OCI-LY7 (cell line): ENCODE data around the gene OBSL1. TPM values are rescaled to one million over a fixed set of nuclear protein-coding genes. Genes with fewer than 3 reads are reported as not detected.

ENCODE experiments used
- Bru-seq: library from RNA; stranded (reverse); fragments of 400-500 nt; gene quantifications from one replicate; lab custom pipeline; 2021; lab: Mats Ljungman, UMichigan
- BruChase-seq, 2 experiments: library from RNA; stranded (reverse); fragments of 400-500 nt; gene quantifications; one replicate each; lab custom pipeline; 2021; lab: Mats Ljungman, UMichigan
- BruUV-seq: library from RNA; stranded (reverse); fragments of 400-500 nt; replicated peaks from 2 replicates; lab custom pipeline; 2021; lab: Mats Ljungman, UMichigan
- CTCF ChIA-PET: fragments of 300-600 bp; sonication (Branson Sonifier 250); formaldehyde crosslinking; loops from one replicate; lab custom pipeline; 2022; ENCODE audit warnings: antibody characterized with exemption; ENCODE audit not compliant: unreplicated experiment; lab: Charles Lee
- POLR2A ChIA-PET: fragments of 300-600 bp; sonication (Branson Sonifier 250); formaldehyde crosslinking; loops from one replicate; lab custom pipeline; 2022; ENCODE audit warnings: antibody characterized with exemption; lab: Charles Lee
- DNase-seq: peaks from one replicate; pipeline ENCODE4 v3.0.0-alpha.2; 2015; ENCODE audit warnings: low spot score
- H2AFZ ChIP-seq: fragments of 200-600 bp; sonication (generic), shearing (Covaris generic); 2 replicates; pipeline ENCODE4 v1.6.1; 2014; ENCODE audit warnings: mild to moderate bottlenecking, antibody characterized with exemption, low read length, moderate library complexity
- H3K27ac ChIP-seq: fragments of 200-600 bp; sonication (generic); 2 replicates; pipeline ENCODE4 v1.5.1; 2014; ENCODE audit warnings: mixed run types, low read depth, mild to moderate bottlenecking, moderate library complexity, low read length, inconsistent platforms; ENCODE audit not compliant: poor library complexity, severe bottlenecking
- H3K36me3 ChIP-seq: fragments of 200-600 bp; sonication (generic); 2 replicates; pipeline ENCODE4 v1.6.1; 2014; ENCODE audit warnings: mild to moderate bottlenecking, antibody characterized with exemption, low read length, moderate library complexity, mixed read lengths; ENCODE audit not compliant: insufficient read depth
- H3K4me1 ChIP-seq: fragments of 200-600 bp; sonication (generic); 2 replicates; pipeline ENCODE4 v1.5.1; 2014; ENCODE audit warnings: mild to moderate bottlenecking, low read length; ENCODE audit not compliant: insufficient read depth, poor library complexity, severe bottlenecking
- H3K4me2 ChIP-seq: fragments of 200-600 bp; sonication (generic); 2 replicates; pipeline ENCODE4 v1.6.1; 2014; ENCODE audit warnings: mild to moderate bottlenecking, low read length
- H3K4me3 ChIP-seq: fragments of 200-600 bp; sonication (generic); 2 replicates; pipeline ENCODE4 v1.5.1; 2014; ENCODE audit warnings: mild to moderate bottlenecking, low read depth, low read length; ENCODE audit not compliant: poor library complexity, severe bottlenecking
- H3K79me2 ChIP-seq: fragments of 200-600 bp; sonication (generic); 2 replicates; pipeline ENCODE4 v1.6.1; 2016; ENCODE audit warnings: low read depth, mild to moderate bottlenecking, low read length, moderate library complexity, mixed read lengths; ENCODE audit not compliant: insufficient read depth
- H3K9me2 ChIP-seq: fragments of 200-600 bp; sonication (generic); 2 replicates; pipeline ENCODE4 v1.6.1; 2016; ENCODE audit warnings: mild to moderate bottlenecking, low read length, mixed read lengths; ENCODE audit not compliant: insufficient read depth
- H3K9me3 ChIP-seq: fragments of 200-600 bp; sonication (generic); 2 replicates; pipeline ENCODE4 v1.6.1; 2014; ENCODE audit warnings: mild to moderate bottlenecking, mixed run types, low read length, mixed read lengths
- H4K20me1 ChIP-seq: fragments of 200-600 bp; sonication (generic); 2 replicates; pipeline ENCODE4 v1.6.1; 2014; ENCODE audit warnings: mild to moderate bottlenecking, antibody characterized with exemption, low read length, moderate library complexity, mixed read lengths; ENCODE audit not compliant: insufficient read depth
- CTCF ChIP-seq: fragments of 200-600 bp; sonication (generic); conservative IDR thresholded peaks from 2 replicates; pipeline ENCODE4 v1.5.1; 2014; ENCODE audit warnings: mild to moderate bottlenecking, antibody characterized with exemption, low read length, moderate library complexity, mixed read lengths
- EZH2phosphoT487 ChIP-seq: fragments of 200-600 bp; sonication (generic); IDR thresholded peaks from 2 replicates; pipeline ENCODE4 v1.6.1; 2018; ENCODE audit warnings: low read depth, borderline replicate concordance, mild to moderate bottlenecking, mixed run types, antibody characterized with exemption, low read length, moderate library complexity, mixed read lengths
- intact Hi-C: fragments of 100-400 bp; cut with micrococcal nuclease; formaldehyde crosslinking; loops from one replicate; pipeline ENCODE4 v1.10.0; 2022; ENCODE audit not compliant: unreplicated experiment
- long read RNA-seq: library from polyadenylated mRNA; stranded (forward); transcript quantifications from one replicate; pipeline ENCODE4 v2.0.0, GENCODE V29; 2022
- total RNA-seq, 2 experiments: library from RNA; depleted of rRNA in 1 of 2; stranded (reverse); fragments of >200 nt in 1 of 2; shearing (Covaris generic) in 1 of 2; gene quantifications; 2 replicates each; pipeline ENCODE4 v1.2.3, GENCODE V29; 2014 to 2022

OBSL1 gene
- 0.25 TPM in 1 of 2 replicates, not detected in the other for total RNA-seq (2014; rRNA removed; shearing (Covaris generic))
- total RNA-seq (2022), result 0.18 TPM in 1 of 2 replicates, not detected in the other
- not detected for Bru-seq, nascent RNA
- BruChase-seq, experiment 1, labeled RNA remaining after a 6-hour chase, result percentile 8 among the genes with signal in this experiment
- percentile 10 among the genes with signal in this experiment for BruChase-seq, experiment 2, labeled RNA remaining after a 2-hour chase
- long read RNA-seq, result 0 reads

GRCh38 chr2:219571311-219572236, at the start of gene OBSL1:
OBSL1 (minus strand) TSS chr2:219571539; CDS start chr2:219571232, 307 bp downstream.
- intact Hi-C loops, result no loop called here
- Histone ChIP-seq H3K4me3 (no peak within 1 kb of the TSS), H3K4me1 (no peaks in the 10 kb centered on the region), H3K9me3 (no peaks in the 10 kb centered on the region), H2AFZ (no peak within 1 kb of the TSS), H3K9me2 (no peaks in the 10 kb centered on the region), H3K4me2 (no peak within 1 kb of the TSS), H4K20me1 (no peaks in the 10 kb centered on the region), H3K79me2 (no peaks in the 10 kb centered on the region), H3K36me3 (no peaks in the 10 kb centered on the region), H3K27ac (no peak within 1 kb of the TSS)
- BruUV-seq, result no TSS peak
- ChIA-PET CTCF (no interaction called here), POLR2A (no interaction called here)
- TF ChIP-seq EZH2phosphoT487, result no peak
- no peak for TF ChIP-seq CTCF
- no peak for DNase-seq

GRCh38 chr2:219620546-219620945, 49.2 kb upstream of the OBSL1 start:
- no peaks in the 10 kb centered on the region for H3K79me2 ChIP-seq
- H2AFZ ChIP-seq, result no peak overlapping the region
- no peak for TF ChIP-seq CTCF
- TF ChIP-seq EZH2phosphoT487, result no peak
- POLR2A ChIA-PET, result no interaction called here
- no peak overlapping the region for H3K4me2 ChIP-seq
- DNase-seq, result no peak
- no TSS peak for BruUV-seq
- intact Hi-C loops, result no loop called here
- H3K36me3 ChIP-seq, result peaks cover 6% of the 10 kb centered on the region; the same call in 1 of the 2 replicates
- no peaks in the 10 kb centered on the region for H3K9me2 ChIP-seq
- no peaks in the 10 kb centered on the region for H3K9me3 ChIP-seq
- no peak overlapping the region for H3K4me3 ChIP-seq
- H3K4me1 ChIP-seq, result no peaks in the 10 kb centered on the region
- H3K27ac ChIP-seq, result no peak overlapping the region
- no peaks in the 10 kb centered on the region for H4K20me1 ChIP-seq
- CTCF ChIA-PET, result no interaction called here

DNA sequence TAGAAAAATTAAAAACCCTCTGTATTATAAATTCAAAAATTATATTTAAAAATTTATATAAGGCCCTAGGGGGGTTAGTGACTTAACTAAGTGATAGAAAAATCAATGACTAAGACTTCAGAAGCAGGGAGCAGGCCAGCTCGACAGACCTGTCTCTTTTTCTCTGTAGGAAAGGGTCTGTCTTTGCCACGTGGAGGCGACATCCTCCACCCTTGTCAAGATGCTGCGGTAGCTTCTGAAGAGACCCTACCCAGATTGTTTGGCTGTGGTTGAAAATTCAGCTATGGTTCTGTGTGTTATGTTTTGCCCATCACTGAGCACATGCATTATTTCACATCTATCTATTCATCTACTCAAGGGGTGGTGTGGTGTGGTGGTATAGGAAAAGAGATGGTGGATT, 47.9 kb upstream of the OBSL1 start:
- ChIA-PET CTCF (no interaction called here), POLR2A (no interaction called here)
- Histone ChIP-seq H2AFZ (no peak overlapping the region), H3K9me2 (no peaks in the 10 kb centered on the region), H3K9me3 (no peaks in the 10 kb centered on the region), H3K4me2 (no peak overlapping the region), H3K4me3 (no peak overlapping the region), H3K27ac (no peak overlapping the region), H3K4me1 (no peaks in the 10 kb centered on the region), H3K79me2 (no peaks in the 10 kb centered on the region), H3K36me3 (peaks cover 13% of the 10 kb centered on the region; the same call in 1 of the 2 replicates), H4K20me1 (no peaks in the 10 kb centered on the region)
- no peak for TF ChIP-seq EZH2phosphoT487
- peak; percentile 24; the same call in 1 of the 2 replicates for TF ChIP-seq CTCF
- intact Hi-C loops, result no loop called here
- BruUV-seq, result no TSS peak
- no peak for DNase-seq
